RWPE1 (cell line): Measurements from ENCODE around the gene DOC2A.

Source experiments
- CTCF ChIA-PET: fragments of 350-600 bp; sonication (Branson Sonifier 250); formaldehyde crosslinking; extraction: SDS; loops from one replicate; lab custom pipeline; 2021; lab: Yijun Ruan, JAX
- POLR2A ChIA-PET: fragments of 400-600 bp; formaldehyde crosslinking; extraction: SDS; loops from one replicate; lab custom pipeline; 2020; ENCODE audit warnings: antibody characterized with exemption; ENCODE audit not compliant: low non-redundant PET; lab: Yijun Ruan, JAX
- DNase-seq: peaks from one replicate; pipeline ENCODE4 v3.0.0; 2012; ENCODE audit warnings: low spot score
- H3K27ac ChIP-seq: fragments of 450-650 bp; 2 replicates; pipeline ENCODE4 v1.5.1; 2017
- TF ChIP-seq, protein P1 (sequence below): fragments of 450-650 bp; conservative IDR thresholded peaks from 2 replicates; pipeline ENCODE4 v1.5.1; 2017; ENCODE audit warnings: low read depth, mild to moderate bottlenecking

The DOC2A gene

DNA sequence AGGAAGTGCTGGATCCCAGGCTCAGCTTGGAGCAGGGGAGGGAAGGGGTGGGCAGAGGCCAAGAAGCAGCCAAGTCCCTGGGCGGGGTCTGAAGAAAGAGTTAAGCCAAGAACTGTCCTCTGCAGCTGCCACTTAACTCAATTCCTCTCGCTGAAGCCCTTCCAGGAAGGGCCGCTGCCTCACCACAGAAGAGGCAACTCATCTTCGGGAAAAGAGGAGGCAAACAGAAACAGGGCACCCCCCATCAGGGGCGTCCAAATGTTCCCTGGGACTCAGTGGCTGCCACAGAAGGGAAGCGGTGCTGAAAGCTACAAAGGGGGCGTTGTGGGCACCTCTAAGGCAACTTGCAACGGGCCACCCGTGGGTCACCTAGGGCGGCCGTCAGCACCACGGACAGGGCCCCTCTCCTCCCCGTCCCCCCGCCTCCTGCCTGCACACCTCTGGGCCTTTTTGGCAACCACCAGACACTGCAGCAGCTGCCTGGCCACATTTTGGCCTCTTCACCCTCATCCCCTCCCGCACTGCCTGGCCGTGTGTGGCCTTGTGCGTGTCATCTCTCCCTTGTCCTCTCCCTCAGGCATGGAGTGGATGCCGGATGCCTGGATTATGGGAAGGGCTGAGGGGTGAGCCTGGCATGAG lies 17.7 kb upstream of the DOC2A start:
- H3K27ac ChIP-seq = no peak overlapping the region
- POLR2A ChIA-PET = no interaction called here
- CTCF ChIA-PET = no interaction called here
- no peak for DNase-seq
- TF ChIP-seq, protein P1, sequence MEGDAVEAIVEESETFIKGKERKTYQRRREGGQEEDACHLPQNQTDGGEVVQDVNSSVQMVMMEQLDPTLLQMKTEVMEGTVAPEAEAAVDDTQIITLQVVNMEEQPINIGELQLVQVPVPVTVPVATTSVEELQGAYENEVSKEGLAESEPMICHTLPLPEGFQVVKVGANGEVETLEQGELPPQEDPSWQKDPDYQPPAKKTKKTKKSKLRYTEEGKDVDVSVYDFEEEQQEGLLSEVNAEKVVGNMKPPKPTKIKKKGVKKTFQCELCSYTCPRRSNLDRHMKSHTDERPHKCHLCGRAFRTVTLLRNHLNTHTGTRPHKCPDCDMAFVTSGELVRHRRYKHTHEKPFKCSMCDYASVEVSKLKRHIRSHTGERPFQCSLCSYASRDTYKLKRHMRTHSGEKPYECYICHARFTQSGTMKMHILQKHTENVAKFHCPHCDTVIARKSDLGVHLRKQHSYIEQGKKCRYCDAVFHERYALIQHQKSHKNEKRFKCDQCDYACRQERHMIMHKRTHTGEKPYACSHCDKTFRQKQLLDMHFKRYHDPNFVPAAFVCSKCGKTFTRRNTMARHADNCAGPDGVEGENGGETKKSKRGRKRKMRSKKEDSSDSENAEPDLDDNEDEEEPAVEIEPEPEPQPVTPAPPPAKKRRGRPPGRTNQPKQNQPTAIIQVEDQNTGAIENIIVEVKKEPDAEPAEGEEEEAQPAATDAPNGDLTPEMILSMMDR = no peak

DNA sequence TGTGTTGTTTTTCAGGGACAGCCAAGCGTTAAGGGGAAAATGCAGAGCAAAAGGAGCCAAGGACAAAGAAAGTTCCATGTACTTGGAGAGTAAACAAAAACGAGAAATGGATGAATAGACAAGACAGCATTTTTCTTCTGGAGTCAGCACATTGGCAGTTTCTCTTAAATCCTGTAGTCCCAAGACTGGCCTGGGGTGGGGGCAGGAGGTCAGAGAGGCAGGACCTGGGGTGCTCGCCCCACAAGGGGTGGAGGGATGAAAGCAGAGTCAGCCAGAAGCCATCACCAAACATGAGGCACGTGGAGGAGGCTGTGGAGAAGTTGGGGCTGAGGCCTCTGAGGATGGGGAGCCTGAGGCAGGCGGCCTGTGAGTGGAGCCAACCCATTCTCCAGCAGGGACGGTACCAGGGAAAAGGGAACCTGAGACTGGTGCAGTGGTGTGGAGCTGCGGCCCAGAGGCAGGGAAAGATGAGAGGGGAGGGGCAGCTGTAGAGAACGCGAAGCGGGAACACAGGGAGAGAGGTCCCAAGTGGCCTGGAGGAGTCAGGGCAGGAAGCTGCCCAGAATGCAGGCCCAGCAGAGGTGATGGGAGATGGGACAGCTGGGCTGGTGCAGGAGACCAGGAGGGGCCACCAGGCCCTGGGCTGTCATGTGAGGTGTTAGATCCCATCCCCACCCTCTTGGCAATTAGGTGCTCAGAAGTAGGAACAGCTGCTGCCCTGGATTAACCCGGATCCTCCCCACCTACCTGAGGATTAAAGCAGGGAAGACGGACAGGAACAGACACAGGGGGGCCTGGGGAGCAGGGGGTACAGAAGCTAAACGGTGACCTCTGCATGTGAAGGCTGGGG lies 17.0 kb upstream of the DOC2A start:
- DNase-seq = no peak
- CTCF ChIA-PET = interaction anchor here (0.6 kb wide), 1 partner anchor 333 kb away, joined by 7 read pairs; no protein-coding TSS in a partner anchor
- H3K27ac ChIP-seq = no peak overlapping the region
- TF ChIP-seq, protein P1 = no peak
- POLR2A ChIA-PET = interaction anchor here (0.5 kb wide), 1 partner anchor 27 kb away, joined by 4 read pairs; no protein-coding TSS in a partner anchor

DNA sequence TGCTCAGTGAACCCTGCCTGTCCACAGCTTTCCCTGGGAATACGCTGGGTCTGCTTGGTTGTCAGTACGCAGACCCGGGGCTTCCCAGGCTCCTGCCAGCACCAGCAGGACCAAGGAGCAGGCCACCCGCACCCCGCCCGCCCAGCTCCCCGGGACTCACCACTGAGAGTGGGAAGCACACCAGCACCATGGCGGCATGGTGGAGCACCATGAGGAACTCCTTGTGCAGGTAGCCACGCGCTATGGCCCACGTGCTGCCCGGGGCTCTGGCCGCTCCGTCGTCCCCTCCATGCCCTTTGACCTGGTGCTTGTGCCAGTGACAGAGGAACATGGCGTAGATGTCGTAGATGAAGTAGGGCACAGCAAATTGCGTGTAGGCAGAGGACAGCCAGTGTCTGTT lies 15.6 kb upstream of the DOC2A start:
- ChIA-PET POLR2A (no interaction called here), CTCF (no interaction called here)
- TF ChIP-seq, protein P1 = no peak
- no peak for DNase-seq
- H3K27ac ChIP-seq = no peak overlapping the region

DNA sequence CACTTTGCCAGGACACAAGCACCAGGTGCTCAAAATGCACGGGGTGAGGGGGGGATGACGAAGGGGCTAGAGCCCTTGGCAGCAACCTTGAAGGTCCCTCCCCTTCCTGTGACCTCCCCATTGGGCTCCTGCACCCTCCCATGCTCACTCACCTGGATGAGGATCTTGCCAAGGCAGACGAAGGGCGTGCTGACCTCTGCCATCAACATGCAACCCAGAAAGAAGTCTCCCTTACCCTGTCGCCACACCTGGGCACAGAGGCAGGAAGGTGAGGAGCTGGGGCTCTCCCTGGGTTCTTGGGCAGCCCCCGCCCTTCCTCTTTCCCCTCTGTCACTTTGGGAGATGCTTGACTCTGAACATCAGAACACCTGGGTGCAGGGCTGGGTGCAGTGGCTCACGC lies 14.7 kb upstream of the DOC2A start:
- POLR2A ChIA-PET = no interaction called here
- TF ChIP-seq, protein P1 = no peak
- no peak overlapping the region for H3K27ac ChIP-seq
- CTCF ChIA-PET = no interaction called here
- DNase-seq = no peak

DNA sequence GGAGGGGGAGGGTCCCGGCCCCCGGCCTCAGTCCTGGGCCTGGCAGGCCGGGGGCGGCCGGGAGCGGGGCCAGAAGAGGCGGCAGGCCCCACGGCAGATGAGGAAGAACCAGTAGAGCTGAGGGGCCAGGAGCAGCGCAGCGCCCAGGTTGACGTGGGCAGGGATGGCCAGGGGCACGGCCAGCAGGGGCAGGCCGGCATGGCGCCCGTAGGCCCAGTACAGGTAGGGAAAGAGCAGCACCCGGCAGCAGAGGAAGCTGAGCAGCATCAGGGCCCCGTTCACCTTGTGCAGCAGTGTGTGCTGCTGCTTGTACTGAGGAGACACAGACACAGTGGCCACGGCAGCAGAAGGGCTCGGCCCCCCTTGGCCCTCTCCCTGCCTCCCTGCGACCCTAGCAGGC lies 14.3 kb upstream of the DOC2A start:
- DNase-seq = no peak
- CTCF ChIA-PET = interaction anchor here (0.5 kb wide), 1 partner anchor 381 kb away, joined by 7 read pairs; no protein-coding TSS in a partner anchor

DNA sequence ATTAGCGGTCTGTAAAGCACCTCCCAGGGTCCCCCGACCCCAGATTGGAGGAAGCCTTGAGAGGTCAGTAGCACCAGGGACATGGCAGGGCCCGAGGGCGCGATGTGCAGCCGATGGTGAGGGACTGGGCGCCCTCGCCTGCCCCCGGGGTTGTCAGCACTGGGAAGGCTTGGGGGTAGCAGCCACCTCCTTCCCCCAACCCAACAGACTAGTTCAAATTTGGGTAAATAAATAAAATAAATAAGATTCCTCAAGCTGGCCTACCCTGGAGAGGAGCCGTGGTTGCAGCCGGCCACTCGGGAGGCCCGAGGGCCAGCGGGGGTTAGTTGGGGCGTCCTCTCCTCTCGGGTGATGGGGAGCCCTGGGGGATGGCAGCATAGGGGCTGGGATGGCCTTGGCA lies 13.6 kb upstream of the DOC2A start:
- TF ChIP-seq, protein P1 = no peak
- POLR2A ChIA-PET = no interaction called here
- no peak overlapping the region for H3K27ac ChIP-seq
- CTCF ChIA-PET = interaction anchor here (0.5 kb wide), 1 partner anchor 380 kb away, joined by 7 read pairs; no protein-coding TSS in a partner anchor
- DNase-seq = no peak

More for the DNA sequence above, 14.3 kb upstream of the DOC2A start:
- no peak overlapping the region for H3K27ac ChIP-seq
- POLR2A ChIA-PET = no interaction called here
- TF ChIP-seq, protein P1 = no peak
